Panc1 (cell line): Measurements from ENCODE around the gene WRAP53. TPM values are rescaled to one million over a fixed set of nuclear protein-coding genes. Genes with fewer than 3 reads are reported as not detected.

Experiments used
- ATAC-seq: fragments of 200-7000 bp; cut with Tn5 transposase; 2 replicates; pipeline ENCODE4 v1.9.1; 2020; ENCODE audit warnings: mild to moderate bottlenecking, moderate library complexity
- BruUV-seq: library from RNA; stranded (reverse); fragments of 400-500 nt; replicated peaks from 2 replicates; lab custom pipeline; 2021; lab: Mats Ljungman, UMichigan
- CTCF ChIA-PET: fragments of 300-600 bp; sonication (Branson Sonifier 250); formaldehyde crosslinking; loops from one replicate; lab custom pipeline; 2022; ENCODE audit warnings: antibody characterized with exemption; lab: Charles Lee
- POLR2A ChIA-PET: fragments of 300-600 bp; sonication (Branson Sonifier 250); formaldehyde crosslinking; loops from one replicate; lab custom pipeline; 2022; ENCODE audit warnings: antibody characterized with exemption; lab: Charles Lee
- DNase-seq: peaks from one replicate; pipeline ENCODE4 v3.0.0-alpha.2; 2010; ENCODE audit warnings: low read depth, low spot score
- H3K27ac ChIP-seq: 2 replicates; pipeline ENCODE4 v1.5.1; 2011; ENCODE audit warnings: mild to moderate bottlenecking, low read length, inconsistent platforms
- H3K27me3 ChIP-seq: fragments of 200-500 bp; sonication (Bioruptor generic); 2 replicates; pipeline ENCODE4 v1.6.0; 2014; ENCODE audit warnings: low read length, inconsistent platforms; ENCODE audit not compliant: control insufficient read depth, insufficient read depth
- H3K36me3 ChIP-seq: fragments of 200-500 bp; sonication (Bioruptor generic); 2 replicates; pipeline ENCODE4 v1.5.1; 2014; ENCODE audit warnings: inconsistent platforms, mild to moderate bottlenecking, low read length, moderate library complexity; ENCODE audit not compliant: control insufficient read depth, insufficient read depth
- H3K4me1 ChIP-seq: 2 replicates; pipeline ENCODE4 v1.5.1; 2011; ENCODE audit warnings: inconsistent platforms, mild to moderate bottlenecking, low read length, moderate library complexity; ENCODE audit not compliant: control insufficient read depth, insufficient read depth
- H3K4me3 ChIP-seq, 2 experiments: 2 replicates each; pipeline ENCODE4 v1.5.1; 2011 to 2012; ENCODE audit warnings: low read depth in 2 of 2, low read length in 2 of 2, mild to moderate bottlenecking in 2 of 2, inconsistent platforms in 1 of 2, moderate library complexity in 1 of 2
- H3K9me3 ChIP-seq: fragments of 200-500 bp; sonication (Bioruptor generic); 2 replicates; pipeline ENCODE4 v1.5.1; 2014; ENCODE audit warnings: low read depth, mild to moderate bottlenecking, inconsistent platforms, low read length, moderate library complexity; ENCODE audit not compliant: control insufficient read depth, insufficient read depth
- POLR2AphosphoS5 ChIP-seq: IDR thresholded peaks from 2 replicates; pipeline ENCODE4 v1.6.1; 2012; ENCODE audit warnings: mild to moderate bottlenecking, low read depth, low read length, moderate library complexity
- SIN3A ChIP-seq: IDR thresholded peaks from 2 replicates; pipeline ENCODE4 v1.6.1; 2012; ENCODE audit warnings: low read depth, mild to moderate bottlenecking, low read length, moderate library complexity, borderline replicate concordance; ENCODE audit not compliant: insufficient read depth
- TCF7L2 ChIP-seq: IDR thresholded peaks from 2 replicates; pipeline ENCODE4 v1.6.1; 2011; ENCODE audit warnings: mild to moderate bottlenecking, low read depth, low read length, inconsistent platforms
- in situ Hi-C: cut with HindIII; loops from 2 replicates; pipeline ENCODE4 v1.10.0; 2016; ENCODE audit warnings: low sequenced_read_pairs, low pct_unique_long_range_greater_than_20kb
- intact Hi-C: fragments of 100-400 bp; cut with micrococcal nuclease; formaldehyde crosslinking; loops from one replicate; pipeline ENCODE4 v1.10.0; 2022; ENCODE audit not compliant: unreplicated experiment
- total RNA-seq: library from RNA; stranded (reverse); gene quantifications from one replicate; pipeline ENCODE4 v1.2.1, GENCODE V29; 2021; ENCODE audit not compliant: unreplicated experiment
- TF ChIP-seq, protein P1 (sequence below), 2 experiments: IDR thresholded peaks; 2 replicates each; pipeline ENCODE4 v1.6.1; 2011 to 2012; ENCODE audit warnings: low read depth in 2 of 2, control low read depth in 1 of 2, low read length in 1 of 2, mild to moderate bottlenecking in 1 of 2, moderate library complexity in 1 of 2; ENCODE audit not compliant: insufficient read depth in 1 of 2
- TF ChIP-seq, protein P2 (sequence below): fragments of 450-650 bp; IDR thresholded peaks from 2 replicates; pipeline ENCODE4 v1.5.1; 2017; ENCODE audit warnings: mild to moderate bottlenecking

WRAP53 gene
- total RNA-seq, 1 experiment from 2014 or later = 27.0 TPM

DNA sequence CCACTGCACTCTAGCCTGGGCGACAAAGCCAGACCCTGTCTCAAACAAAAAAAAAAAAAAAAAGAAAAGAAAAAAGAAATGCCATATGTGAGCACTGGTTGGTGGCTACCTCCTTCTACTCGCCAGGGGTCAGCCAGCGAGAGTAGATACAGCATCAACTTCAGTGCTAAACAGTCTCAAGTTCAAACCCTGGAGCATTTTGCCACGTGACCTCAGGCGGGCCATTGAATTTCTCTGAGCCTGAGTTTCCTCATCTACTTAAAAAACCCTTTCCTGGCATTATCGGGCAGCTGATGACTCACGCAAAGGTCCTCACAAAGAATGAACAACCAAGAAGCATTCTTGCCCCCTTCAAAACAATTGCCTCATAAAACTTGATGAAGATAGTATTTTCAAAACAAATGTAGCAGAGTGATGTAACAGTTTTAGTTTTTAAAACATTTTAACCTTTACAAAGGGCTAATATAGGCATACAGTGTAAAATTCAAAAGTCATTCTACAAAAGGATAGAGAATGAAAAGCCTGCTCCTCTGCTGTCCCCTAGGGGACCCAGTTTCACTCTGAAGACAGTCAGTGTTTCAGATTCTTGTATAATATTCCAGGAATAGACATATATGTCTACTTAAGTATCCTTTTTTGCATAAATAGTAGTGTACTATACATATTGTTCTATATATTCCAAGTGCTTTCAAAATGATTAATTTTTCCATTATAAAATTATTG lies 57.6 kb downstream of the WRAP53 start:
- POLR2A ChIA-PET = no interaction called here
- in situ Hi-C loops = no loop called here
- no peaks in the 10 kb centered on the region for H3K4me1 ChIP-seq

DNA sequence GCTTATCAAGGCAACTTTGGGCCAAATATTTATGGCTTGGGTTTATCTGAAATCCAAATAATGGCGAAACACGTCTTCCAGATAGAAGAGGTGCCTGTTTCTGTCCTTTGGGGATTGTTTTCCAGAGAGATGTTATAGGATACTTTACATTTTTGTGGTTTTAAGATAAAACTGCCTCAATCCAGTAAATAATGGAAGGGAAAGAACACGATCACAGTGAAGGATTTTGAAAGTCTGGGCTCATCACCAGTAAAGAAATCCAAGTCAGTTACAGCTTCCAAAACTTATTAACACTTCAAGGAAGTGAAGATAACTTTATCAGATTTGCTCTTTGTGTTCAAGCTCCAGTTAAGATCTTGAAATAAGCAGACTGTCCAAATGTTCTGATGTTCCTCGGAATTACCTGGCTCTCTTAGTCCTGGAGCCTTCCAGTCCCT lies 59.4 kb downstream of the WRAP53 start:
- intact Hi-C loops (loop anchor here (10.0 kb wide), 1 partner anchor 107 kb away; the partner anchor contains the start of genes CYB5D1, NAA38 and TMEM88), in situ Hi-C loops (no loop called here)
- Histone ChIP-seq H3K4me1 (no peaks in the 10 kb centered on the region), H3K9me3 (no peaks in the 10 kb centered on the region), H3K27ac (no peak overlapping the region), H3K36me3 (no peaks in the 10 kb centered on the region), H3K27me3 (no peaks in the 10 kb centered on the region), H3K4me3 (no peak overlapping the region)
- ATAC-seq = no peak
- BruUV-seq = no TSS peak
- ChIA-PET CTCF (no interaction called here), POLR2A (interaction anchor here (0.6 kb wide), 1 partner anchor 98 kb away, joined by 7 read pairs; no protein-coding TSS in a partner anchor)
- no peak for DNase-seq
- TF ChIP-seq, protein P1, sequence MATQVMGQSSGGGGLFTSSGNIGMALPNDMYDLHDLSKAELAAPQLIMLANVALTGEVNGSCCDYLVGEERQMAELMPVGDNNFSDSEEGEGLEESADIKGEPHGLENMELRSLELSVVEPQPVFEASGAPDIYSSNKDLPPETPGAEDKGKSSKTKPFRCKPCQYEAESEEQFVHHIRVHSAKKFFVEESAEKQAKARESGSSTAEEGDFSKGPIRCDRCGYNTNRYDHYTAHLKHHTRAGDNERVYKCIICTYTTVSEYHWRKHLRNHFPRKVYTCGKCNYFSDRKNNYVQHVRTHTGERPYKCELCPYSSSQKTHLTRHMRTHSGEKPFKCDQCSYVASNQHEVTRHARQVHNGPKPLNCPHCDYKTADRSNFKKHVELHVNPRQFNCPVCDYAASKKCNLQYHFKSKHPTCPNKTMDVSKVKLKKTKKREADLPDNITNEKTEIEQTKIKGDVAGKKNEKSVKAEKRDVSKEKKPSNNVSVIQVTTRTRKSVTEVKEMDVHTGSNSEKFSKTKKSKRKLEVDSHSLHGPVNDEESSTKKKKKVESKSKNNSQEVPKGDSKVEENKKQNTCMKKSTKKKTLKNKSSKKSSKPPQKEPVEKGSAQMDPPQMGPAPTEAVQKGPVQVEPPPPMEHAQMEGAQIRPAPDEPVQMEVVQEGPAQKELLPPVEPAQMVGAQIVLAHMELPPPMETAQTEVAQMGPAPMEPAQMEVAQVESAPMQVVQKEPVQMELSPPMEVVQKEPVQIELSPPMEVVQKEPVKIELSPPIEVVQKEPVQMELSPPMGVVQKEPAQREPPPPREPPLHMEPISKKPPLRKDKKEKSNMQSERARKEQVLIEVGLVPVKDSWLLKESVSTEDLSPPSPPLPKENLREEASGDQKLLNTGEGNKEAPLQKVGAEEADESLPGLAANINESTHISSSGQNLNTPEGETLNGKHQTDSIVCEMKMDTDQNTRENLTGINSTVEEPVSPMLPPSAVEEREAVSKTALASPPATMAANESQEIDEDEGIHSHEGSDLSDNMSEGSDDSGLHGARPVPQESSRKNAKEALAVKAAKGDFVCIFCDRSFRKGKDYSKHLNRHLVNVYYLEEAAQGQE (IDR thresholded peaks at IDR 0.05; ENCODE audit: insufficient read depth in 1 of 2, low read depth in 2 of 2, low read length in 1 of 2) = no peak
- TF ChIP-seq POLR2AphosphoS5 (no peak), TCF7L2 (no peak), SIN3A (no peak)
- TF ChIP-seq, protein P2, sequence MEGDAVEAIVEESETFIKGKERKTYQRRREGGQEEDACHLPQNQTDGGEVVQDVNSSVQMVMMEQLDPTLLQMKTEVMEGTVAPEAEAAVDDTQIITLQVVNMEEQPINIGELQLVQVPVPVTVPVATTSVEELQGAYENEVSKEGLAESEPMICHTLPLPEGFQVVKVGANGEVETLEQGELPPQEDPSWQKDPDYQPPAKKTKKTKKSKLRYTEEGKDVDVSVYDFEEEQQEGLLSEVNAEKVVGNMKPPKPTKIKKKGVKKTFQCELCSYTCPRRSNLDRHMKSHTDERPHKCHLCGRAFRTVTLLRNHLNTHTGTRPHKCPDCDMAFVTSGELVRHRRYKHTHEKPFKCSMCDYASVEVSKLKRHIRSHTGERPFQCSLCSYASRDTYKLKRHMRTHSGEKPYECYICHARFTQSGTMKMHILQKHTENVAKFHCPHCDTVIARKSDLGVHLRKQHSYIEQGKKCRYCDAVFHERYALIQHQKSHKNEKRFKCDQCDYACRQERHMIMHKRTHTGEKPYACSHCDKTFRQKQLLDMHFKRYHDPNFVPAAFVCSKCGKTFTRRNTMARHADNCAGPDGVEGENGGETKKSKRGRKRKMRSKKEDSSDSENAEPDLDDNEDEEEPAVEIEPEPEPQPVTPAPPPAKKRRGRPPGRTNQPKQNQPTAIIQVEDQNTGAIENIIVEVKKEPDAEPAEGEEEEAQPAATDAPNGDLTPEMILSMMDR = no peak

More for the DNA sequence above, 57.6 kb downstream of the WRAP53 start:
- Histone ChIP-seq H3K27ac (no peak overlapping the region), H3K27me3 (no peaks in the 10 kb centered on the region), H3K9me3 (no peaks in the 10 kb centered on the region), H3K36me3 (no peaks in the 10 kb centered on the region), H3K4me3 (no peak overlapping the region)
- no TSS peak for BruUV-seq
- intact Hi-C loops = loop anchor here (10.0 kb wide), 1 partner anchor 109 kb away; the partner anchor contains the start of genes CYB5D1, NAA38 and TMEM88
- ATAC-seq = no peak
- CTCF ChIA-PET = interaction anchor here (0.6 kb wide), 1 partner anchor 118 kb away, joined by 4 read pairs; no protein-coding TSS in a partner anchor
- no peak for DNase-seq
- TF ChIP-seq, protein P2 = no peak
- TF ChIP-seq SIN3A = no peak
- TF ChIP-seq TCF7L2 = no peak
- TF ChIP-seq, protein P1 (IDR thresholded peaks at IDR 0.05; ENCODE audit: insufficient read depth in 1 of 2, low read depth in 2 of 2, low read length in 1 of 2) = no peak
- no peak for TF ChIP-seq POLR2AphosphoS5
